NCI-H1048 (cell line): ENCODE measurements around the gene TSFM.
"Not testable (repeated sequence)": the region's sequence is repeated elsewhere in the genome, so short reads cannot be mapped to it uniquely, and the experiment has no call there.

Experiments used
- DNase-seq: peaks from one replicate; lab custom pipeline; 2025; lab: John Stamatoyannopoulos, UW

TSFM gene

DNA sequence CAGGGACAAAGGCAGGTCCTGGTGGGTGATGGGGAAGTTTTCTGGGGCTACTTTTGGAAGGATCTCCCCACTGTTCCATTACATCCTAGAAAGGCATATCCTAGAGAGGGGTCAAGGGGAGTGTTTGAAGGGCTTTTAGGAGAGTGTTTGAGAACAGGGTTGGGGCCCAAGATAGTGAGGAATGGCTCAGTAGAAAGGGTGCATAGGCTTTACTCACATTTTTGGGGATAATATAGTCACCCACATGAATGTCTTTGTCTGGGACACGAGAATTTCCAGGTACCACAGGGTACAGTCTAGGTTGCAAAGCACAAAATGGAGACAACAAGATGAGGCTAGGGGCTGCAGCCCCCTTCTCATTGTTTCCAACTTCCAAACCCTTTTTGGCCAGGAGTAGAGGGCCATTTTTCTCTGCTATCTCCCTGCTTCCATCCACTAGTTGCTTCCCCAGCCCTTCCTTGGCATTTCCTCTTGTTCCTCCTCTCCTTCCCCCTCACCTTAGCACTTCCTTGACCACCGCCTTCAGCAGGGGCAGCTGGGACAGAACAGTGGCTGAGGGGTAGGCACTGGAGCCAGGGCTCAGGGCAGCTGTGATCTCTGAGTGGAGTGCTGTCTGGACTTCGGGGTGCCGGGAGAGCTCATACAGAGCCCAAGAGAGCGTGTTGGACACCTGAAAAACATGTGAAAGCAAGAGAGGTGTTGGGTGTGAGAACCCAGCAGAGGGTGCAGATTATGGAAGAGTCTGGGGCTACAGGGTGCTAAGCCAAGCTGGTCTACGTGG is 18.5 kb upstream of the TSFM start:
- no peak for DNase-seq

DNA sequence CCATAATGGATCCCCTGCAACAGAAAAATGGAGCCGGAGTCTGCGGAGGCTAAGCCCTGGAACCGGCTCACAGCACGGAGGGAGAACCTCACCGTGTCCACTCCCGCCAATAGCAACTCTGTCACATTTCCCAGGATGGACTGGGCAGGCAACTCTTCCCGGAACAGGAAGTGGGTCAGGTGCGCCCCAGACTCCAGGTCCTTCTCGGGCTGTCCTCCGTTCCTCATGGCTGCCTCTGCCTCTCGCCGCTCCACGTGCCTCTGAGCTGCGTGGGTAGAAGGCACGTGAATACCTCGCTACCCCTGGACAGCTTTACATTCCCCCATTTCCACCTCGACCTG is 18.0 kb upstream of the TSFM start:
- DNase-seq: no peak

DNA sequence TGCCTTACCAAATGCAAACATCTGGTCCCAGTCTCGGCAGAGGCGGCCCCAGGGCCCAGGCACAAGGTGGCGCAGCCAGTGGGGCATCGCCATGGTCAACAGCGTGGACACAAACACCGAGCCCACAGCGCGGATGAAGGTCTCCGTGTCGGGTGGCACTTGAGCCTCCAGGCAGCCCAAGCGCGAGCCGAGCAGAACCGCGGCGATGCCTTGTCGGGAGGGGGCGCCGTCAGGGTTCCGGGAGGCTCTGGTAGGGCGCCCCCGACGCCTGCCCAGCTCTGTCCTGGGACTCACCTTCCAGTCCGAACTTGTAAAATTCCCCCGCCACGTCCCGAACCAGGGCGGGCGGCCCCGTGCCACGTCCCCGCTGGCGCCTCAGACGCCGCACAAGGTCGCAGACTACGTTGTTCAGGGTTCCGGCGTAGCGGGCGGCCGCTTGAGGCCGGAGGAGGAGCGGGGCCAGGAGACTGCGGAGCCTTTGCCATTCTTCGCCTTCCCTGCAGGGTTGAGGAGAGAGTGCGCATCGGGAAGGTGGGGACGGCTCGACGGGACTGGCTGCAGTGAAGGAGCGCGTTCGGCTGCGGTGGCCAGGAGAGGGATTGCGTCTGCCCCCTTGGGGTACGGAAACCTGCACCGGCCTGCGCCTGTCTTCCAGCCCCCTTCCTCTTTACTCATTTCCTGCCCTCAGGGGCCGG is 17.4 kb upstream of the TSFM start:
- DNase-seq: no peak

DNA sequence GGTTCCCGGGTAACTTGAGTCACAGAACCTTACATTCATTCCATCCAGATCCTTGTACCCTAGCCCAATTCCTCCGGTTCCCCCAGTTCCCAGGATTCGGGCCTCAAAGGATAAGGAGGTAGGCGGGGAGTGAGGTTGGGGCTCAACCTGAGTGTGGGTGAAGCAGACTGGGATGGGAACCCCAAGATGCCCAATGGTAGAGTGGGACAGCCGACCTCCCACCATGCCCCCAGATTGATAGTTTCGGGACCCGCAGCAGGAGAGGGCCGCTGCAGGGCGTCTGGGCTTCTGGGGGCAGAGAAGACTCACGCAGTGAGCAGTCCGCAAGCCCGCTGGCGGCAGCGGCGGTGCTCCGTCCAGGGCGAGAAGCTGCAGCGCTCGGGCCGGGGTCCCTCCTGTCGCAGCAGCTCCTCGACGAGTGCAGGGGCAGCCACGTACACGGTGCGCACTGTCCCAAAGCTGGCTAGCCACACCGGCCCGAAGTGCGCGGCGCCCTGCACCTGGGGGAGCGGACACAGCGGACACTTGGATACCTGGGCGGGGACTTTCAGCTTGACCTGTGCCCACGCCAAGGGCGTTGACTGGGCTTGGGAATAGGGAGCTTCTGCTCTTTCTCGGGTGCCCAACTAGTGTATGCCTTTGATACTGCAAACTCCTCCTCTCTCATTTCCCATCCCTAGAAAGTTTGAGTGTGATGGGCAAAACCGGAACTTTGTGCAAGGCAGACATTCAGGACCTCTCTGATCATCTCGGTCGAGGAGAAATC is 16.7 kb upstream of the TSFM start:
- DNase-seq: no peak

DNA sequence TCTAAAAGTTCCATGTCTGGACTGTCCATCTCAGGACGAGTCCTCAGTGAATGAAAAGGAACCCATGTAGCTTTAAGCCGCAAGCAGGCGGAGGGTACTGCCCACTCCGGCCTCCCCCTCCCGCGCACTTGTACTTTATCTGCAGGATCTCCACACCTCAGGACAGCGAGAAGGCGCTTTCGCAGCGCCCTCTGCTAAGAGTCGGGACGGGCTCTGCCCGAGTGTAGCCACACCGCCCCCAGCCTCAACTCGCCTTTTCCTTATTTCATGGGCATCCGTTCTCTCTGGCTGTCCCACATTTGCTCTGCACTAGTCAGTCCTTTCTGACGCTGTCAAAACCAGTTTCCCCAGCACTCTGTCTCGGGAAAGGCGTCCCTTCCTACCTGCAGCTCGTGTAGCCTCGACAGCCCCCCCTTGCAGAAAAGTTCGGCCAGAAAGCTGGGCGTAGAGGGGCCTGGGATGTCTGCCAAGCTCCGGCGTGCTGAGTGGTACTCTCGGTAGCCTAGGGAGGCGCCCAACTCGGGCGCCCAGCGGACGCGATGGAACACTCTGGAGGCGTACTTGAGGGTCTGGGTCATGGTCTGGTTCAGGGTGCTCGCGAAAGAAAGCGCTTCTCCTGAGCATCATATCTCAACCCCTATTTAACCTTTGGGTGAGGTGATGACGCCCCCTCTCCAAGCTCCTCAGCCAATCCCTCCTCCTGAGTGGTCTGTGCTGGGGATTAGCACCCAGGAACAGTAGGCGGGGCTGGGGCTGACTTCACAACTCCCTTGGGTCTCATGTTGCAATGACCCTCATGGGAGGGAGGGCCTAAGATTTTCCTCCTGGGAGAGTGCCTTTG is 15.9 kb upstream of the TSFM start, which contains the start of gene CYP27B1:
Gene CYP27B1, minus strand, starts transcription at position 615 of the 841 bp plus-strand sequence. Its CDS starts 37 bp downstream, at position 578.
- DNase-seq: no peak

DNA sequence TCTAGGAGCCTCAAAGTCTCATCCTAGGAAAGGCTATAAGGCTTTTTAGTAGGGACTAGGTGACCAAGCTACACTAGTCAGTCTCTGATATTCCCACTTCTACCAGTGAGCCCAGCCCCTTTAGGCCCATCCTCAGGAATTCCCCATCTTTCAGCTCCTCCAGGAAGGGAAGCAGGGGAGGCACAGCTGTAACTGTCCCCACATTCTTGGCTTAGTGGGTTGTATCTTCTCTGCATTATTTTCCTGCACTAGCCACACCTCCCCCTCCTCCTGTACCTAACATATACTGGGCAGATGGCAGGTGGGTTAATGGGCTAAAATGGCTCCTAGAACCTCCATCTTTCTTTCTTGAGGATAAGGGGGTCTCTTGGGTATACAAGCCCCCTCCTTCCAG is 15.3 kb upstream of the TSFM start:
- DNase-seq: no peak

DNA sequence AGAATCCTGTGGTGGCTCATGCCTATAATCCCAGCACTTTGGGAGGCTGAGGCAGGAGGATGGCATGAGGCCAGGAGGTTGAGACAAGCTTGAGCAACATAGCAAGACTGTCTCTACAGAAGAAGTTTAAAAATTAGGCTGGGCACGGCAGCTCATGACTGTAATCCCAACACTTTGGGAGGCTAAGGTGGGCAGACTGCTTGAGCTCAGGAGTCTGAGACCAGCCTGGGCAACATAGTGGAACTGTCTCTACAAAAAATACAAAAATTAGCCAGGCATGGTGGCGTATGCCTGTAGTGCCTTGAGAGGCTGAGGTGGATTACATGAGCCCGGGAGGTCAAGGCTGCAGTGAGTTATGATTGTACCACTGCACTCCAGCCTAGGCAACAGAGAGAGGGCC is 14.7 kb upstream of the TSFM start:
- DNase-seq: no peak

DNA sequence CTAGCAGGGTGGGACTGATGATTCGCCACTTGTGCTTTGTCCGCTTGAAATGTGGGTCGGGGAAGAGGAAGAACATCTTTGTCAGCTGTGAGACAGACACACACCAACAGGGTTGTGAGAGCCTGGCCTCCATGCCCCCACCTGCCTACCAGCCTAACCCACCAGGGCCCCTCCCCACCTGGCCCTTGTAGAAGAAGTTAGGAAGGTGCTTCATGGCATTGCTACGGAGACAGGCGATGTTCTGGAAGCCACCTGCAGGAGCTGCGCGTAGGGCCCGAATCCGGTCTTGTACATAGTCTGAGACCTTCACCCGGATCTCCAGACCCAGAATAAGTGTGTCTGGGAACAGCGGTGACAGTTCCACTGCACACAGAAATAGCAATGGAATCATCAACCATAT is 13.0 kb upstream of the TSFM start:
- DNase-seq: no peak

DNA sequence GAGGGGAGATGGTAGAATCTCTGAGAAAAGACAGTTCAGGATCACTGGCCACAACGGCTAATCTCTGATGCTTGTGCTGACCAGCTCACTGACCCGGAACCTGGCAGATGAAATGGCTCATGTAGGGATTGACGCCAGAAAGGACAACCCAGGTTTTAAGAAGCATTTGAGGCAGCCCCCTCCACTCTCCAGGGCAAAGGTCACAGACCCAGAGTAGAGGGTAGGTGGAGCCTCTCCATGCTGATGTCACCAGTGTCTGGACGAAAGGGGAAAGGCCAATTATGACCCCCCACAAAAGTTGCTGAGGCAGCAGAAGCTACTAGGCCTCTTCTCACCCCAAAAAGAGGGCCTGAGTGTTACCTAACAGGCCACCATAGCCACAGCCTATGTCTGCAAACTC is 11.9 kb upstream of the TSFM start:
- no peak for DNase-seq

DNA sequence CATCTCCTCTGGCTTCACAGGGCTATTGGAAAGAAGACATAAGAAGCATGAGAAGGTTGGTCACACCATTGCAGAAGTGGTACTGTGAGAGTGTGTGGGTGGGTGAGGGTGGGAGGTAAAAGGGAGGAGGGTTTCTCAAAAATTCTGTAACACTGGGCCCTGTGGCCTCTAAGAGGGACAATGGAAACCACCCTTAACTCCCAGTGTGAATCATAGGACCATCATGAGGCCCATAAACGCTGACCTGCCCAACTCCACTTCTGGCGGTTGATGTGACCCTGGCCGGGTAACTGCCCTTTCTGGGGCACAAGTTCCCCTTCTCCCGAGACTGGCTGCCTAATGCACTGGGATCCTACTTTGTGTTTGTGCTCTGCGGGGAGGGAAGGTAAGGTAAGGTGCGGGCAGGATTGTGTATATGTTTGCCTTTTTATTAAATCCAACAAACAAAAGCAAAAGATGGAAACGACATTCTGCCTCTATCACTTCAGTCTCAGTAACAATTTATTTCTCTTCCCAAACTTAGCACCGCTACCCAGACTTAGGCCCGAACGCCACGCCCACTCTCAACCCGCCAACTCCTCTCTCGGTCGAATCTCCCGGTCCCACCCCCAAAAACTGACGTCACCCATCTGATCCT is 11.2 kb upstream of the TSFM start:
- peak; percentile 71 for DNase-seq

DNA sequence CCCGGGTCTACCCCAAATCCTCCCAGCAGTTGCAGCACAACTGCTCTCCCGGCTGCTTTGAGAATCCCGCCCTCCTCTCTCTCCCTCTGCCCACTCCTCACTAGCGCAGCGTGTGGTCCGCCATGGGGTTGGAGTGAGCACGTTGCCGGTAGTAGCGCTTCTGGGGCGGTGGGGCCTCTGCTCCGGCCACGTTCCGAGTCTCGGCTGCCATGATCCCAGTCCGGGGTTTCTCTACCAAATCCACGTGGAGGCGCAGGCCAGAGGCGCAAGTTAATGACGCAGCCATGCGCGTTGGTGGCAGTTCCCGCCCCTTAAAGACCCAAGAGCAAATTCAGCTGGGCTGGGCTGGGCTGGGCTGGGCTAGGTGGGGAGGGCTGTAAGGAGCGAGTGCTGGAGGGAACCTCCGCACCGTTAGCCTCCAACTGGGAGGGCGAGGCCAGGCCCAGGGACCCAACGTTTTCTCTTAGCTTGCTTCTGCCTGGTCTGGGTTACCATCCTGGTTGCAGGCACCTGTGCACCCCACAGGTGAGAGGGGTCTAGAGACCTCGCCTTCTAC is 10.6 kb upstream of the TSFM start, which contains the start of gene METTL1:
Gene METTL1, minus strand, starts transcription at position 233 of the 556 bp plus-strand sequence. Its CDS starts 22 bp downstream, at position 211.
- DNase-seq: peak; percentile 92

DNA sequence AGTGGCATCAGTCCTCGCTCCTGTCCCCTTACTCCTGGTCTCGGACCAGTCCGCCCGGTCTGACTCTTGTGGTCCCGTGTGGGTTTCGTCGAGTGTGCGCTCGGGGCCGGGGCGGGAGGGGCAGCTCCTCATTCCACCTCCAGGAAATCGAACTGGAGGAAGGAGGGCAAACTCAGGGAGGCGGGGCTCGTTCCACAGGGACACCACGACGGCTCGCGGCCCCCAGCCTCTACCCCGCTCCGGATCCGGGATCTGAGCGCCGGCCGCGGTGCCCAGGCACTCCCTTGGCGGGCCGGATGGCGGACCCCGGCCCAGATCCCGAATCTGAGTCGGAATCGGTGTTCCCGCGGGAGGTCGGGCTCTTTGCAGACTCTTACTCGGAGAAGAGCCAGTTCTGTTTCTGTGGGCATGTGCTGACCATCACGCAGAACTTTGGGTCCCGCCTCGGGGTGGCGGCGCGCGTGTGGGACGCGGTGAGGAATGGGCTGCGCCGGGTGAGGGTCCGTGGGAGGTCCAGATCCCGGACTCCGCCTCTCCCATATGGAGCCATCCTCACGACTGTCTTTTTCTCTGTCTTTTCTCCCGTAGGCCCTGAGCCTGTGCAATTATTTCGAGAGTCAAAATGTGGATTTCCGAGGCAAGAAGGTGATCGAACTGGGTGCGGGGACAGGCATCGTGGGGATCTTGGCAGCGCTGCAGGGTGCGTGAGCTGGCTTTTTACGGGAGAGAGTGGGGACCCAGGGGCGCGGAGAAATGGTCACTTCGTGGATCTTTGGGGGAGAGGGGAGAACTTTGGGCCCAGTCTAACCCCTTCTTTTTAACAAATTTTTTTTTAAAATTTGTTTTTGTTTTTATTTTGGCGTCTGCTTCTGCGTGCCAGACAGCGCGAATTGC is 9.9 kb upstream of the TSFM start, which contains the start of gene EEF1AKMT3:
Gene EEF1AKMT3, plus strand, starts transcription at position 186 of the 894 bp plus-strand sequence. Its CDS starts 111 bp downstream, at position 297.
- DNase-seq: peak; percentile 19

DNA sequence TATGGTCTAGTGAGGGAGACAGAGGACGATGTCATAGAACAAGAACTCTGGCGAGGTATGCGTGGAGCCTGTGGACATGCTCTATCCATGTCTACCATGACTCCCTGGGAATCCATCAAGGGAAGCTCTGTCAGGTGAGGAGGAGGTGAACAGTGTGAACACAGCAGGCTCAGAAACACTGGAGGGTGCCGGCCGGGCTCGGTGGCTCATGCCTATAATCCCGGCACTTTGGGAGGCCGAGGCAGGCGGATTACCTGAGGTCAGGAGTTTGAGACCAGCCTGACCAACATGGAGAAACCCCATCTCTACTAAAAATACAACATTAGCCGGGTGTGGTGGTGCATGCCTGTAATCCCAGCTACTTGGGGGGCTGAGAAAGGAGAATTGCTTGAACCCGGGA is 8.0 kb upstream of the TSFM start:
- not testable (repeated sequence) for DNase-seq

DNA sequence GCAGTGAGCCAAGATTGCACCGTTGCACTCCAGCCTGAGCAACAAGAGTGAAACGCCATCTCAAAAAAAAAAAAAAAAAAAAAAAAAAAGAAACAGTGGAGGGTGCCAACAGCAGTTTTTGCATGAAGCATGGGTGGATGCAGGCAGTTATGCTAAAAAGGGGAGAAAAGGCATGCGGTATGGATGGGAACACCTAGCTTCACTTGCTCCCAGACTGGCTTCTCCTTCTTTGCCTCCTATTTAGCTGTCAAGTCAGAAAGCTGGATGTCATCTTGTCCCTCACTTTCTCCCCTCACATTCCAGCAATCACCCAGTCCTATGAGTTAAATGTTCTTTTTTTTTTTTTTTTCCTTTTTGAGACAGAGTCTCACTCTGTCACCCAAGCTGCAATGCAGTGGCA is 7.5 kb upstream of the TSFM start:
- no peak for DNase-seq

DNA sequence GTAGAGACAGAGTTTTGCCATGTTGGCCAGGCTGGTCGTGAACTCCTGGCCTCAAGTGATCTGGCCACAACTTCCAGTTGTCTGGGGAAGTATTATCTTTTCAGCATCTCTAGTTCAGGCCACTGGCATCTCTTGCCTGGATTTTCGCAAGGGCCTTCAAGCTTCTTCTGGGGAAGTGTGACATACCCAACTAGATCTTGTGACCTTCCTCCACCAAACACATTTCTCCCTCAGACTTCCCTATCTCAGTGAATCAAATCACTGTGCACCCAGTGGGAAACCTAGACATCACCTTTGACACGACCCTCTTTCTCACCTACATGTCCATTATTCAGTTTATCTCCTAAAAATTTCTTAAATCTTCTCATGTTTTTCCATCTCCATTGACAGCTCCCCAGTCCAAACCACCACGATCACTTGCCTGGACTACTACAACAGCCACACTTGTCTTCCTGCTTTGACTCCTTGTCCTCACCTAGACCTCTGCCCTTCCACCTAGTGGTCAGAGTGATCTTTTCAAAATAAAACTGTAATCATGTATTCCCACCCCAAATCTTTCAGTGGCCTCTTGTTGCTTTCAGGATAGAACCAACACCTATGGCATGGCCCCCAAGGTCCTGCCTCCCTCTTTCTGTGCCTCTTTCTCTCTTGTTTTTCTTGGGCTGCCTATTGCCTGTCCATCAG is 6.9 kb upstream of the TSFM start:
- no peak for DNase-seq

DNA sequence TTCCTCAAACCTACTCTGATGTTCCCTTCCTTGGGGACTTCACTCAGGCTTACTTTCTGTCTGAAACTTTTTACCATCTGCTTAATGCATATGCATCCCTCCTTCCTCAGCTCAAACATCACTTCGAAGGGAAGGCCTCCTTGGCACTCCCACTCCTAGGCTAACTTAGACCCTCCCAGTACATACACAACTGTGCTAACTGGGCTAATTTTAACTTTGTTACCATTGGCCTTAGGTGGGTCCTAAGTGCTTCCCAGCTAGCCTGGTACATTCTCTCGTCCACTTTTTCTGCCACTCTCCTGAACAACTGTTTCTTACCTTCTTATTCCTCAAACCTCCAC is 6.4 kb upstream of the TSFM start:
- no peak for DNase-seq

DNA sequence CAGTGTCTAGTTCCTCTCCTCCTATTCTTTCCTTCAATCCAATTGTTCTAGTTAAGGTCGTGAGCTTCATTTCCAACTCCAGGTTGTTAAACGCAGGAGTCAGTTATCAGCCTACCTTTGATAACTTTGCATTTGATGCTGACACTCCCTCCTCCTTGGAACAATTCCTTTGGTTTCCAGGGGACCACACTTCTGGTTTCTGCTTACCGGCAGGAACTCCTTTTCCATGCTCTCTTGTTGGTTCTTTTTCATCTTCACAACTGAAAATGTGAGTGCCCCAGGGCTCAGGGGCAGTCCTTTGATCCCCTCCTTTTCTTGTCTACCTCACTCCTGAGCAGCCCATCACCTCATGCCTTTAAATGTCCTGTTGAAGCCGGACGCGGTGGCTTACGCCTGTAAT is 5.2 kb upstream of the TSFM start:
- DNase-seq: no peak

DNA sequence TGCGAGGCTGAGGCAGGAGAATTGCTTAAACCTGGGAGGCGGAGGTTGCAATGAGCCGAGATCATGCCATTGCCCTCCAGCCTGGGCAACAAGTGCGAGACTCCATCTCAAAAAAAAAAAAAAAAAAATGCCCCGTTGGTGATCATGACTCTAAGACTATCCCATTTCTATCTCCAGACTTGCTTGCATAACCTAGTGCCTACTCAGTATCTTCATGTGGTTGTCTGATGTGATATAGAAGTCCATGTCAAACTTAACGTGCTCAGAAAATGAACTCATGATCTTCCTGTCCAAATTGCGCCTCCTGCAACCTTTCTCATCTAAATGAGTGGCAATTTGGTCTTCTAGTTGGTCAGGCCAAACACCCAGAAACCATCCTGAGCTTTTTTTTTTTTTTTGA is 4.7 kb upstream of the TSFM start:
- no peak for DNase-seq

DNA sequence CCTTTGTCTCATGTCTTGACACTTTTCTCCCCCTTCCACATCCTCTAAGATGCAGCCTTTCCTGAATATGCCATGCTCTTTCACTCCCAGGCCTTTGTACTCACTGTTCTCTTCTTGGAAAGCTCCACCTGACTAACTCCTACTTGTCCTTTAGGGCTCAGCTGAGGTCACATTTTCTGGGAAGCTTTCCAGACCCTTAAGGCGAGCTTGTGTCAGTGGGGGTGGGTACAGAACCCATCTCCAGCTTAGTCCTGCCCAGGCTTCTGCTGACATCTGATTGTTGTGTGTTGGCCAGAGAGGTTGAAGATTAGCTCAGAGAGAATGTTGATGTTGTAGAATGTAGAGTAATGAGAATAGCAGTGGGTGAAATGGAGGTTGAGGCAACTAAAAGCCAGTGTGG is 2.9 kb upstream of the TSFM start:
- DNase-seq: no peak
